G401.6 (cell line): ENCODE measurements around the gene LRIF1.
A peak's percentile ranks its signal among the peaks of the same experiment; 100 is the strongest.
"Not testable (repeated sequence)": the region's sequence is repeated elsewhere in the genome, so short reads cannot be mapped to it uniquely, and the experiment has no call there.

Source experiments
- FAIRE-seq: peaks from 2 replicates; lab custom pipeline; 2012; peaks lifted over from hg19 to GRCh38; lab: Jason Lieb, UNC

The LRIF1 gene, protein sequence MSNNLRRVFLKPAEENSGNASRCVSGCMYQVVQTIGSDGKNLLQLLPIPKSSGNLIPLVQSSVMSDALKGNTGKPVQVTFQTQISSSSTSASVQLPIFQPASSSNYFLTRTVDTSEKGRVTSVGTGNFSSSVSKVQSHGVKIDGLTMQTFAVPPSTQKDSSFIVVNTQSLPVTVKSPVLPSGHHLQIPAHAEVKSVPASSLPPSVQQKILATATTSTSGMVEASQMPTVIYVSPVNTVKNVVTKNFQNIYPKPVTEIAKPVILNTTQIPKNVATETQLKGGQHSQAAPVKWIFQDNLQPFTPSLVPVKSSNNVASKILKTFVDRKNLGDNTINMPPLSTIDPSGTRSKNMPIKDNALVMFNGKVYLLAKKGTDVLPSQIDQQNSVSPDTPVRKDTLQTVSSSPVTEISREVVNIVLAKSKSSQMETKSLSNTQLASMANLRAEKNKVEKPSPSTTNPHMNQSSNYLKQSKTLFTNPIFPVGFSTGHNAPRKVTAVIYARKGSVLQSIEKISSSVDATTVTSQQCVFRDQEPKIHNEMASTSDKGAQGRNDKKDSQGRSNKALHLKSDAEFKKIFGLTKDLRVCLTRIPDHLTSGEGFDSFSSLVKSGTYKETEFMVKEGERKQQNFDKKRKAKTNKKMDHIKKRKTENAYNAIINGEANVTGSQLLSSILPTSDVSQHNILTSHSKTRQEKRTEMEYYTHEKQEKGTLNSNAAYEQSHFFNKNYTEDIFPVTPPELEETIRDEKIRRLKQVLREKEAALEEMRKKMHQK

DNA sequence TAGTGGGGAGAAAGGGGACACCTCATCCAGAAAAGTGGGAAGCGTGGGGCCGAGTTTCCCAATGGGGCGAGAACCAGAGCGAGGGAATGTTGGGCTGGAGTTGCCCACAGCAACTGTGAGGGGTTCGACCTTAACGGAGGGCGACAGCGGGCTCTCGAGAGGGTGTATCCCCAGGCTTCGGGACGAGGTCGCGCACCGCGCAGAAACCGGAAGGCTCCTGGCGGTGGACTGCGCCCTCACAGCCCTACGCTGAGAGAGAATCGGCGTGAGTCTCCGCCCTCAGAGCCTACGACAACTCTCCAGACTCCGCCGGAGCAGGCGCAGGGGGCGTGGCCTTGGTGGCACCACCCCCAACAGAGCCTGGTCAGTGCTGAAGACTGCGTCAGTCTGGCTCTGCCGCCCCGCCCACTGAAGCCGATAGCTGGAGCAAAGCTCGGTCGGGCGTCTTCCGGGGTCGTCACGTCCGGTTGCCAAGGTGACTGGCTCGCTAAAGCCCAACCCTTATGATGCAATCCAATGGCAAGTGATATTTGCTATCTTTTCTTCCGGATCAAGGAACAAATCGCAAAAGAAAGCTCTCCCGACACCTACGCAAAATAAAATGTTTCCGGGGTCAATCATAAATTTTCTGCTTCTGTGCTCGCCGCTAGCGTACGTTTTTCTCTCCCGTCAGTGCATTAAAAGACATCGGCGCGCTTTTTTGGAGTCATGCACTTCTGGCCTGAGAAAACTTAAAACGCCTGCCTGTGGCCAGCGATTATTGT lies at the start of gene LRIF1:
TSS of gene LRIF1 (minus strand) at position 232 of the 764 bp plus-strand sequence. CDS start 234 bp downstream, outside the sequence.
- peak; percentile 99 for FAIRE-seq

DNA sequence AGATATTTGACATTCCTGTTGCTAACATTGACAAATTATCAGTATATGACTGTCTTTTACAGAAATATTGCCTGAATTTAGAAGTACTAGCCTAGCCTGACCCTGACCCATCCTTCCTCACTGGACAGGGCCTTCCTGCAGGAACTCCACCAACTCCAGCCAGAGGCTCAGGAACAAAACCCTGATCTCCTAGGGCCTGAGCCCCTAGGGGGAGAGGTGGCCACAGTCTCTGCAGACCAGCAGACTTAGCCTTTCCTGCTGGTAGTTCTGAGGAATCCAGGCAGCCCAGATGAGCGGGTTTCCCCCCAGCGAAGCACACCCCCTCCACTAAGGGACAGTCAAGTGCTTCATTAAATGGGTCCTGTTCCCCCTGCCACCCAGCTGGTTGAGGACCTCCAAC lies 44.3 kb upstream of the LRIF1 start:
- no peak for FAIRE-seq

DNA sequence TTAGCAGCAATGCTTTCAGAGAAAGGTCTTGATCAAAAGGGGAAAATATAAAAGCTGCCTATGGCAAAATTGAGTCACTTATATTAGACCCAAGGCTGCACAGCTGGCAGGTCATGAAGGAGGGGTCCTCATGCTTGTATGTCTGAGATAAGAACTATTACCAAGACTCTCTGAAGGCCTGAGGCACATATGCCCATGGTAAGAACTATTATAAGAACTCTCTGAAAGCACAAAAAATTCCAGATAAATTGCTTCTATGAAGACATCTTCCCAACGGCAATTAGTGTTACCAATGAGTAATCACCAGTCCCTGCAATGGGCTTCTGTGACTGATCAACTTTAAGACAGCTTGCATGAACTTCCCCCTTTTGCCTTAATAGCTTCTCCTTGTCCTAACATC lies 42.8 kb upstream of the LRIF1 start:
- FAIRE-seq = no peak

DNA sequence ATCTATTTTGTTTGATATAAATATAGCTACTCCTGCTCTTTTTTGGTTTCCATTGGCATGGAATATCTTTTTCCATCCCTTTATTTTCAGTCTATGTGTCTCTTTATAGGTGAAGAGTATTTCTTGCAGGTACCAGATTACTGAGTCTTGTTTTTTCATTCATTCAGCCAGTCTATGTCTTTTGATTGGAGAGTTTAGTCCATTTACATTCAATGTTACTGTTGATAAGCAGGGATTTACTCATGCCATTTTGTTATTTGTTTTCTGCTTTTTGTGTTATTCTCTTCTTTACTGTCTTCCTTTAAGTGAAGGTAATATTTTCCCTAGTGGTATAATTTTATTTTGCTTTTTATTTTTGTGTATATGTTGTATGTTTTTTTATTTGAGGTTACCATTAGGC lies 35.9 kb upstream of the LRIF1 start:
- FAIRE-seq = not testable (repeated sequence)

DNA sequence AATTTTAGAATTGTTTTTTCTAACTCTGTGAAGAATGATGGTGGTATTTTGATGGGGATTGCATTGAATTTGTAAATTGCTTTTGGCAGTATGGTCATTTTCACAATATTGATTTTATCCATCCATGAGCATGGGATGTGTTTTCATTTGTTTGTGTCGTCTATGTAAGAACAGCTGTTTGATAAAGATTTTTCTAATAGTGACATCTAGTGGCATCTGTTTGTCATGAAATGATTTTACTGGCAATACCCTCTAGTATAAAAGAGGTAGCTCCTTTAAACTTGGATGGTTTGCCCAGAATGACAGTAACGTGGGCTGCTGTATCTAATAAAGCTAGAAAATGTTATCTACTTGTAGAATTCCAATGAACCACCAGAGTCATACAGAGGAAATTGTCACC lies 28.6 kb upstream of the LRIF1 start:
- FAIRE-seq = peak; percentile 81

DNA sequence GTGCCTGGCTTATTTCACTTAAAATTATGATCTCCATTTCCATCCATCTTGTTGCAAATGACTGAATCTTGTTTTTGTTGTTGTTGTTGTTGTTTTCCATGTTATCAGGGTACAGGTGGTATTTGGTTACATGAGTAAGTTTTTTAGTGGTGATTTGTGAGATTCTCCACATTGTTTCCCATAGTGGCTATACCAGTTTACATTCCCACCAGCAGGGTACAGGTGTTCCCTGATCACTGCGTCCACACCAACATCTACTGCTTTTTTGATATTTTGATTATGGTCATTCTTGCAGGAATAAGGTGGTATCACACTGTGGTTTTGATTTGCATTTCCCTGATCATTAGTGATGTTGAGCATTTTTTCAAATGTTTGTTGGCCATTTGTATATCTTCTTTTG lies 27.6 kb upstream of the LRIF1 start:
- not testable (repeated sequence) for FAIRE-seq

DNA sequence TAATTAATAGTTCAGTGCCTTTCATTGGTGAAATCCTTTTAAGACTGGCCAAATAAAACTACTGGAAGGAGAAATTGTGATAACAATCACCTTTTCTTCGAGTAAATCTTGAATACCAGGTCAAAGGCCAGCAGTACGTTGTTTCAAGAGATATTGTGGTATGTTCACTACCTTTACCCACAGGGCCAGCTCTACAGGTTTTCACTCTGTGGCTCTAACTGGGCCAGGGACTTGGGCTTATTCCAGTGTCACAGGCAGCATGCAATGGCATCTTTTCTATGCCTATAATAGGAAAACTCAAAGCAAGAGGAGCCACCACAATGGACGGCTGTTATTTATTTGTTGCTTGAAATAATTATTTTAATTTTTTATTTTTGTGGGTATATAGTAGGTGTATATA lies 26.8 kb upstream of the LRIF1 start:
- FAIRE-seq = no peak

DNA sequence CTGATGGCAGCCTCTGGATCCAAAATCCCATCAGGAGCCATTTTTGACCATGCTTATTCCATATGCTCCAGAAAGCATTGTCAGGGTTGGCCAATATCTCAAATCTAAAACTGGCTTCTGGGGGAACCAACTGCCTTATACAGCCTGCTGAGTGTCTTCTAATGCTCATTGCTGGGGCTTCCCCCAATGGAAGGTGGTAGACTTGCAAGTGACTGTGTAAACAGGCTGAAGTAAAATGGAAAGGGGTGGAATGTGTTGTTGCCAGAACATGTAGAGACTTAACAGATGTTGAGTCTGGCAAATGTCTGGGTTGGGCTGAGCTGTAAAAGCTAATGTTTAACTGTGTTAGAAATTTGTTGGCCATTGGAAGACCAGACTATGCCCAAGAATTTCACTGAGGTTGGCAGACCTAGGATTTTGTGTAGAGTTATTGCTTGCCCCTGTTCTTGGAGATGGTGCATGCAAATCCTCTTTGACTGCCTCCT lies 22.7 kb upstream of the LRIF1 start:
- no peak for FAIRE-seq

DNA sequence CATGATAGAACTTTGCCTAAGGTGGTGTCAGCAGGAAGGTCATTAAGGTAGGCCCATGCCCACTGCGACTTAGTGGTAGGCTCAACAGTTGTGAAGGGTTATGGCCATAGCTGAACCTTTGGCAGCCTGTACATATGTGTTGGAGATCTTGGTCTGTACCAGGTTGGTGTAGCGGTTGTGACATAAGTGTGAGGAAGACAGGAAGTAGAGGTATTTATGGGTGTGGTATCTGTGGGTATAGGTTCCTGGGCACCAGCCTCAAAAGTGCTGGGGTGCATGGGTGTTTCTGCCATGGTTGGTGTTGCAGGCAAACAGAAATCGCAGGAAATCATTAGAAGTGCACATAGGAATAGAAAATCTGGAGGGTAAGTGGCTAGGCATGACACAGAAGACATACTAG lies 18.6 kb upstream of the LRIF1 start:
- FAIRE-seq = no peak

DNA sequence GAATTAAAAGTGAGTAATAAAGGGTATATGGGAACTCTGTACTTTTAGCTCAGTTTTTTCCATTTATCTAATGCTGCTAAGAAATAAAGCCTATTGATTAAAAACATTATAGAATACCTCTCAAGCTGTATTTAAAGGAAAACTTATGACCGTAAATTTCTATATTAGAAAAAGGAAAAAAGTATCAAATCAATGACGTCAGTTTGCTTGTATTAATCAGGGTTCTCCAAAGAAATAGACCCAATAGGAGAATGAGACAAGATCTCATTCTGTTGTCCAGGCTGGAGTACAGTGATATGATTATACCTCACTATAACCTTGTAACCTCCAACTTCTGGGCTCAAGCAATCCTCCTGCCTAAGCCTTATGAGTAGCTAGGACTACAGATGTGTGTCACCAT lies 15.4 kb upstream of the LRIF1 start:
- FAIRE-seq = no peak

DNA sequence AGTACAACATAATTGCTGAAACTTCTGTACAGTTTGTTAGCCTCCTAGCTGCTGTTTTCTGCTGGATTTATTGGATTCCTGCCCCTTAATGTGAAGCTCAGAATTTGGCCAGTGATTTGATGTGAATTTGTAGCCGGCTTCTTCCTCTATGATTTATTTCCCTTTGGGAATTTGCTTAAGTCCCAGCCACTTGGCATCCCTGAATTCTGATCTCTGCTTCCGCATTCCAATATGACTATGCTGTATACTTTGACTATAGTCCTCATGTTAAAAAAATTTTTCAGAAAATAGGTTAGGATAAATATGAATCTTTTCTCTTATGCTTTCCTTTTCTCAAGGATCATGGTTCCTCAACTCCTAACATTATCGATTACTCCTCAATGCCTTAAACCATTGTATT lies 12.4 kb upstream of the LRIF1 start:
- FAIRE-seq = no peak

DNA sequence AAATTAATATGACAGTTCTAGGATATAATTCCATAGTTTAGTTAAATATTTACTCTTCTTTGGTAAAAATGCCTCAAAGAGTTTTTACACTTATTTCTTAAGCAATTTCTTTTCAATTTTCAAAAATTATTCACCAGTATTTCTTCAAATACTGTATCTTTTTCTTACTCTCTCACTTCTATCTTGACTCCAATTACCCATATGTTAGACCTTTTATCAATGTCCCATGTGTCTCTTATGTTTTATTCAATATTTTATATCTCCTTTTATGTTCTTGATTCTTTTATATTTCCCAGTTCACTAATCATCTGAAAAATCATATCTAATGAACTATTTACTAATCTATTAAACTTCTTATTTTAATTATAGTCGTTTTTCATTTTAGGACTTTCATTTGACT lies 11.5 kb upstream of the LRIF1 start:
- FAIRE-seq = peak; percentile 83

DNA sequence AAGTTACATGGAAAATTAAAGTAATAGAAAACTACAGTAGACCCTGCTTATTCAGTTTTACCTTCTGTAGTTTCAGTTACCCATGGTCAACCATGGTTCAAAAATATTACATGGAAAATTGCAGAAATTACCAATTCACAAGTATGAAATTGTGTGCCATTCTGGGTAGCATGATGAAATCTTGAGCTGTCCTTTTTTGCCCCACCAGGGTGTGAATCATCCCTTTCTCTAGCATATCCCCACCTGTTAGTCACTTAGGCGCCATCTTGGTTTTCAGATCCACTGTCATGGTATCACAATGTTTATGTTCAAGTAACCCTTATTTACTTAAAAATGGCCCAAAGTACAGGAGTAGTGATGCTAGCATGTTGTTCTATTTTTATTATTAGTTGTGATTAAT lies 3.5 kb upstream of the LRIF1 start:
- no peak for FAIRE-seq

DNA sequence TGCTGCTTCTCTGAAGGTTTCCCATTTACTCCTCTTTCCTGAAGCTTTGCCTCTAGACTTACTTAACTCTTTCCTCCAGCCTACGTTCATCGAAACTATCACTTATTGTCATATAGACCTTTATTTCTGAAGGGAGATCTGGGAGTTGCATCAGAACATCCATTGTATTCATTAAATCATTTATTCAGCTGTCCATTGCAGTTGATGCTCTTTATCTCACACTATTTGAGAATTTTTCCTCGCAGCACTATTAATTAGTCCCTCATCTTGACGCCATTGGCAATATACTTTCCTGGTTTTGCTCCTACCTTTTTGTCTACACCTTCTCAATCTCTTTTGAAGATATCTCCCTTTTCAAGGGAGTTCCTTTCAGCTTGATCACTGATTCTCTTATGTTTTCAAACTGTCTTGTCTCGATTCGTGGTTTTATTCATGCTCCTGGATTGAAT lies 757 bp upstream of the LRIF1 start:
- no peak for FAIRE-seq

DNA sequence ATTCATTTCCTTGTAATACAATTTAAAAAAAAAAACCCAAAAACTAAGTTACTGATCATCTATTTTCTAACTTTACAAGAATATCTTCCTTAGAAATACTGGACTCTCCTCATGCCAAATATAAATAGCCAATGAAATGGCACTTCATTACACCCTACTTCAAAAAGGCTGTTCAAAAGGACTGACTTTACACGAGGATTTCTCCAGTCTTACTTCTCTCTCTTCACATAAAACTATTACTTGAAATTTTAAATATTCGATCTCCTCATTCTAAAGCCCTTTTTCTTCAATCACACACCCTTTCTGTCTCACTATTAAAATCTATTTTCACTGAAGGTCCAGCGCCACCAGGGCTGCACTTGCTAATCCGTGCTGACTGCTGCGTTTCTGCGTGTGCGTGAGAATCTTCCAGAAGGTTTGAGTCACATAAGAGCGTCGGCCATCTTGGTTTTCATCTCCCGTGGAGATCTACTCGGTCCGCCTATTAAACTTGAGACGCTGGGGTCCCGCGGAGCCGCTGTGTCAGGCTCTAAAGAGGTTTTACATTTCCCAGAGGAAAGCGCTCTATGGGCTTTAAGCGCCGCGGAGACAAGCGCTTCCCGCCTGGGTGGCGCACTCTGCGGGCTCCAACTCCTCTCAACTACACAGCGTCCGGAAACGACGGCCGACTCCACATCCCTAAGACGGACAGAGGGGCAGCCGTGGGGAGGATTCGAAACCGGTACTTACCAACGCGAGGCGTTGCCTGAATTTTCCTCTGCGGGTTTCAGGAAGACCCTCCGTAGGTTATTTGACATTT lies 631 bp downstream of the LRIF1 start:
- peak; percentile 62 for FAIRE-seq

DNA sequence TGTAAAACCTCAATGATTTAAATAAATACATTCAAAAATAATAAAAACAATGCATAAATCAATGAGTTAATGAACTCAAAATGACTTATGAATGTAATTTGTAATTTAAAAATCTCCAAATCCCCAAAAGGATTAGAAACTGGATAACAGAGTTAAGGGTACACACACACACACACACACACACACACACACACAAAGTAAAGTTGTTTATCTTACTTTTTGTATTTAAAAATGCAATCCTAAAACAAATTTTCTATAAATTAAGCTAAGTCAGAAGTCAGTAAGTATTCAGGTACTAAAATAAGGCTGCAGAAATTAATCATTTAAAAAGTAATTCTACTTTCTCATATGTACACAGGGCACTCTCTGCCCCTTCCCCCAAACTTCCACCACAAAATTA lies 1.8 kb downstream of the LRIF1 start:
- FAIRE-seq = no peak

DNA sequence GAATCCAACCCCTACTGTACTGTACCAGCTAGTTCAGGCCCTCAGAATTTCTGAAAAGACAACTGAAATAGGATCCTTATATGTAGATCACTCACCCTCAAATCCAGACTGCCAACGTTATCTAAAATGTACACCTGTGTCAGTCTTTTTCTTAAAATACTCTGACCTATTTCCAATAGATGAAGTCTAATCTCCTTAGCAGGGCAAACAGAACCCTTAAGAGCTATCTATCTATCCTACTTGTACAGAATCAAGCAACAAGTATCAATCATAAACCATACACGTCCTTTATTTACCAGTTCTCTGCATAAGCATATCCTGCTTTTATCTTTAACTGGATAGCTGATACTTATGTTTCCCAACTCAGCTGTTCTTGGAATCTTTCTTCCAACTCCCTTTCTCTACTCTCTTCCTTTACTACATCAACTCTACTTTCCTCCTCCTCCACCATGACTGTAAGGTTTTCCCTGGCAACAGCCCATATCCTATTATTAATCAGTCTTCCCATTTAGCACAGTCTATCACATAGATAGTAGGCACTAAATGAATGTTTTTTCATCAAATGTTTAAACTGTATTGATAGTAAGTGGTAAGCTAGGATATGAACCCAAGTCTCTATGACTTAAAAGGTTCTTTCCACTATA lies 2.8 kb downstream of the LRIF1 start:
- FAIRE-seq = no peak

DNA sequence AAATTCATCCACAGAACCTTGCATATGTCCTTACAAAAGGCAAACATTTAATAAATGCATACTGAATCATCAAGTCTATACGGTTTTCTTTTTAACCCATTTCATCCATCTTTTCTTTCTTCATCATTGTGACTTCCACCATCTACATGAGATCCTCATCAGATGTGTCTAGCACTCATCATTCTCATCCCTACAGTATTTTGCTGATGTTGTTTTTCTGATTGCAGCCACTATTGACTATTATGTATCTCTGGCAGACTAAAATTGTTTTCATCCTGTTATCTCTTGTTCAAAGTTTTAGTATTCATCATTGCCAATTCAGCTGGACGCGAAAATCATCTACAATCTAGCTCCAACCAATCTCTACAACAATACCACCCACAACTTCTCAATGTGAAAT lies 5.9 kb downstream of the LRIF1 start:
- no peak for FAIRE-seq

DNA sequence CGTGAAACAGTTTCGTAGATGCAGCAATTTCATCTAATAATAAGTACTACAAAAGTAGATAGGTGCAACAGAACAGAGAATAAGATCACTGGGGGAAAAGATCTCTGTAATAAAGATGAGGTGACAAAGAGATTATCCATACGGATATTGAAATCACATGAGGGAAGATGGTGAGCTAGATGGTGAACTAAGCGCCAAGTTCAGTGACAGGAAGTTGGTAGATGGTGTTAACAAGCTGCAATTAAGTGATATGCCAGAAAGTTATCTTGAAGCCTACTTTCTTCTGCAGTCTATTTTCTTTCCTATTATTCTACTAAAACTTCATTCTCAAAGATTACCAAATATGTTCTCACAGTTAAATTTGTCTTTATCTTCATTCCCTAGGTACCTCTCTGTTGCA lies 7.1 kb downstream of the LRIF1 start:
- no peak for FAIRE-seq

DNA sequence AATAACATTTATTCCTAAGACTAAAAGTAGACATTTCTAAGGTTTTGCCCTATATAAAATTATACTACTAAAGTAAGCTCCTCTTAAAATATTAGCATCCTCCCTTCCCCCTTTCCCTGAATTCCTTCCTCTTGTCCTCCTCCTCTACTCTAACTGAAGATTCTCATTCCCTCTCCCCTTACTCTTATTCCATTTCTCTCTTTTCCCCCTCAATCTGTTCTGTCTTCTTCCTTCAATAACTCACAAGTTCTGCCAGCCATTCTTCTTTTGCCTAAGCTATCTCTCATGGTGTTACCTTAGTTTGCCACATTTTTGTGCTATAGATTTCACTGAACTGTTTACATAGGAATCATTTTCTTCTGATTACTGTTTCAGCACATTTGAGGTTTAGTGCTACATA lies 10.7 kb downstream of the LRIF1 start:
- FAIRE-seq = no peak

DNA sequence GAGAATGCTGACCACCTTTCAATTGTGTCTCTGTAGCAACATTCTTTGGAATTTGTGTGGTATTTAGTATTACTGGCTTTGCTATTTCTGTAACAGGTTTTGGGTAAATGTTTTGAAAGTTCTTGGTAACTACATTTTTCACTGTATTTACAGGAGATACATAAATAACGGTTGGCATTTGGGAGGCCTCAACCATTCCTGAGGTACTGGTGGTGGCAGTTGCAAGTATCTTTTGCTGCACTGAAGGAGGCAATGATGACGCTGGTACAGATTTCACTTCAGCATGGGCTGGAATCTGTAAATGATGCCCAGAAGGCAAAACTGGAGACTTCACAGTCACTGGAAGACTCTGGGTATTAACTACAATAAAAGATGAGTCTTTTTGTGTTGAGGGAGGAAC lies 11.7 kb downstream of the LRIF1 start:
- no peak for FAIRE-seq
